Measurements from ENCODE around the gene TEX51.

The TEX51 gene

GRCh38 chr2:126934809-126935208 is 36.1 kb downstream of the TEX51 start:
- Mint-ChIP-seq H3K4me1 (peaks cover 6% of the 10 kb centered on the region), H3K27me3 (peaks cover 2% of the 10 kb centered on the region), H3K9me3 (peaks cover 8% of the 10 kb centered on the region), H3K36me3 (ENCODE audit: low read depth) (no peaks in the 10 kb centered on the region), H3K4me3 (no peak overlapping the region), H3K27ac (no peak overlapping the region)
- DNase-seq, result no peak
- ATAC-seq, result no peak

GRCh38 chr2:126935774-126936173 is 37.1 kb downstream of the TEX51 start:
- DNase-seq (no peak), ATAC-seq (no peak)
- no peaks in the 10 kb centered on the region for H3K36me3 Mint-ChIP-seq (ENCODE audit: low read depth)
- no peak overlapping the region for H3K27ac Mint-ChIP-seq
- peaks cover 6% of the 10 kb centered on the region for H3K4me1 Mint-ChIP-seq
- no peak overlapping the region for H3K4me3 Mint-ChIP-seq
- no peaks in the 10 kb centered on the region for H3K9me3 Mint-ChIP-seq
- H3K27me3 Mint-ChIP-seq, result peaks cover 2% of the 10 kb centered on the region

- ATAC-seq (no peak), DNase-seq (no peak)
- Mint-ChIP-seq H3K4me3 (no peak overlapping the region), H3K4me1 (peaks cover 6% of the 10 kb centered on the region), H3K27ac (no peak overlapping the region), H3K36me3 (ENCODE audit: low read depth) (no peaks in the 10 kb centered on the region), H3K27me3 (peaks cover 2% of the 10 kb centered on the region), H3K9me3 (no peaks in the 10 kb centered on the region)
Observed at GRCh38 chr2:126936219-126936723, 37.6 kb downstream of the TEX51 start.

- H3K9me3 Mint-ChIP-seq, result peaks cover 8% of the 10 kb centered on the region
- no peak for ATAC-seq
- no peak overlapping the region for H3K4me3 Mint-ChIP-seq
- H3K4me1 Mint-ChIP-seq, result peaks cover 6% of the 10 kb centered on the region
- no peak for DNase-seq
- no peaks in the 10 kb centered on the region for H3K27me3 Mint-ChIP-seq
- H3K36me3 Mint-ChIP-seq (ENCODE audit: low read depth), result no peaks in the 10 kb centered on the region
- H3K27ac Mint-ChIP-seq, result no peak overlapping the region
Observed at GRCh38 chr2:126940331-126940730, 41.6 kb downstream of the TEX51 start.

GRCh38 chr2:126942427-126943203 is 43.9 kb downstream of the TEX51 start:
- no peaks in the 10 kb centered on the region for H3K27me3 Mint-ChIP-seq
- DNase-seq, result no peak
- no peaks in the 10 kb centered on the region for H3K4me1 Mint-ChIP-seq
- H3K27ac Mint-ChIP-seq, result no peak overlapping the region
- ATAC-seq, result no peak
- H3K4me3 Mint-ChIP-seq, result no peak overlapping the region
- peaks cover 8% of the 10 kb centered on the region for H3K9me3 Mint-ChIP-seq
- no peaks in the 10 kb centered on the region for H3K36me3 Mint-ChIP-seq (ENCODE audit: low read depth)

- ATAC-seq (no peak), DNase-seq (no peak)
- no peaks in the 10 kb centered on the region for H3K36me3 Mint-ChIP-seq (ENCODE audit: low read depth)
- no peaks in the 10 kb centered on the region for H3K4me1 Mint-ChIP-seq
- no peak overlapping the region for H3K4me3 Mint-ChIP-seq
- H3K27me3 Mint-ChIP-seq, result no peaks in the 10 kb centered on the region
- peaks cover 8% of the 10 kb centered on the region for H3K9me3 Mint-ChIP-seq
- H3K27ac Mint-ChIP-seq, result no peak overlapping the region
Observed at GRCh38 chr2:126943612-126944348, 45.1 kb downstream of the TEX51 start.

- Mint-ChIP-seq H3K4me3 (no peak overlapping the region), H3K36me3 (ENCODE audit: low read depth) (no peaks in the 10 kb centered on the region)
- no peak for ATAC-seq
Observed at GRCh38 chr2:126945118-126945517, 46.4 kb downstream of the TEX51 start.

GRCh38 chr2:126946318-126947102 is 47.8 kb downstream of the TEX51 start:
- Mint-ChIP-seq H3K27me3 (no peaks in the 10 kb centered on the region), H3K4me3 (no peak overlapping the region), H3K27ac (no peak overlapping the region), H3K36me3 (ENCODE audit: low read depth) (no peaks in the 10 kb centered on the region), H3K9me3 (peaks cover 8% of the 10 kb centered on the region), H3K4me1 (no peaks in the 10 kb centered on the region)
- ATAC-seq (no peak), DNase-seq (no peak)

More at GRCh38 chr2:126945118-126945517, 46.4 kb downstream of the TEX51 start:
- Mint-ChIP-seq H3K27me3 (no peaks in the 10 kb centered on the region), H3K4me1 (no peaks in the 10 kb centered on the region), H3K9me3 (peaks cover 8% of the 10 kb centered on the region), H3K27ac (no peak overlapping the region)
- DNase-seq, result no peak

GRCh38 chr2:126947103-126947429 is 48.4 kb downstream of the TEX51 start:
- Mint-ChIP-seq H3K4me1 (peaks cover 1% of the 10 kb centered on the region), H3K4me3 (no peak overlapping the region), H3K27ac (no peak overlapping the region), H3K27me3 (no peaks in the 10 kb centered on the region), H3K36me3 (ENCODE audit: low read depth) (no peaks in the 10 kb centered on the region), H3K9me3 (peaks cover 8% of the 10 kb centered on the region)
- ATAC-seq, result no peak
- DNase-seq, result no peak

GRCh38 chr2:126949775-126950174 is 51.1 kb downstream of the TEX51 start:
- no peaks in the 10 kb centered on the region for H3K9me3 Mint-ChIP-seq
- peaks cover 20% of the 10 kb centered on the region for H3K4me1 Mint-ChIP-seq
- H3K36me3 Mint-ChIP-seq (ENCODE audit: low read depth), result no peaks in the 10 kb centered on the region
- no peak overlapping the region for H3K4me3 Mint-ChIP-seq
- no peak for DNase-seq
- H3K27ac Mint-ChIP-seq, result no peak overlapping the region
- no peak for ATAC-seq
- peaks cover 4% of the 10 kb centered on the region for H3K27me3 Mint-ChIP-seq

- Mint-ChIP-seq H3K4me3 (no peak overlapping the region), H3K27ac (no peak overlapping the region), H3K4me1 (peaks cover 27% of the 10 kb centered on the region), H3K27me3 (peaks cover 4% of the 10 kb centered on the region), H3K9me3 (no peaks in the 10 kb centered on the region), H3K36me3 (ENCODE audit: low read depth) (no peaks in the 10 kb centered on the region)
- DNase-seq (no peak), ATAC-seq (no peak)
Observed at GRCh38 chr2:126950504-126950903, 51.8 kb downstream of the TEX51 start.

All from activated naive CD8-positive, alpha-beta T cell treated with anti-CD3 and anti-CD28 coated beads, Interleukin-2, amount 50 U/mL, for 24 hours (primary cell).